K562 (cell line): Measurements from ENCODE around the gene POLD3. TPM values are rescaled to one million over a fixed set of nuclear protein-coding genes. Genes with fewer than 3 reads are reported as not detected.
A peak's percentile ranks its signal among the peaks of the same experiment; 100 is the strongest.

Source experiments
- ARID1B ChIP-seq: fragments of 450-650 bp; IDR thresholded peaks from 2 replicates; pipeline ENCODE4 v1.6.1; 2016; ENCODE audit warnings: antibody characterized with exemption, mild to moderate bottlenecking, inconsistent platforms
- ATF1 ChIP-seq, 2 experiments: fragments of 450-650 bp in 1 of 2; IDR thresholded peaks; 2 replicates each; pipeline ENCODE4 v1.6.1; 2016; ENCODE audit warnings: missing compliant biosample characterization in 1 of 2, missing genetic modification characterization in 1 of 2
- ATF3 ChIP-seq, 2 experiments: fragments of 450-650 bp in 1 of 2; sonication (generic) in 1 of 2; formaldehyde crosslinking in 1 of 2; IDR thresholded peaks in 1 of 2; conservative IDR thresholded peaks in 1 of 2; 2 replicates each; pipeline versions ENCODE4 v1.6.1 to v1.8.1; 2016 to 2023; ENCODE audit warnings: mild to moderate bottlenecking in 2 of 2, moderate library complexity in 2 of 2, inconsistent platforms in 1 of 2, missing genetic modification reagents in 1 of 2
- ATF7 ChIP-seq: fragments of 450-650 bp; IDR thresholded peaks from 2 replicates; pipeline ENCODE4 v1.7.1; 2014; ENCODE audit warnings: mild to moderate bottlenecking, moderate library complexity
- CBFA2T3 ChIP-seq: fragments of 450-650 bp; IDR thresholded peaks from 2 replicates; pipeline ENCODE4 v1.6.1; 2017
- CREB1 ChIP-seq, 2 experiments: sonication (generic) in 1 of 2; formaldehyde crosslinking in 1 of 2; IDR thresholded peaks; 2 replicates each; pipeline versions ENCODE4 v1.6.1 to v1.8.0; 2012 to 2022; ENCODE audit warnings: inconsistent platforms in 1 of 2, mild to moderate bottlenecking in 1 of 2, missing genetic modification reagents in 1 of 2, moderate library complexity in 1 of 2
- JUND ChIP-seq, 2 experiments: IDR thresholded peaks; 2 replicates in 1 of 2; 3 replicates in 1 of 2; pipeline ENCODE4 v1.6.1; 2011; ENCODE audit warnings: borderline replicate concordance in 2 of 2, low read depth in 2 of 2, low read length in 2 of 2, improper control_type of control experiment in 1 of 2, missing biosample characterization in 1 of 2, missing genetic modification characterization in 1 of 2, missing genetic modification reagents in 1 of 2
- MEIS2 ChIP-seq: fragments of 450-650 bp; IDR thresholded peaks from 2 replicates; pipeline ENCODE4 v1.6.1; 2014; ENCODE audit warnings: mild to moderate bottlenecking; ENCODE audit not compliant: partially characterized antibody
- ZC3H8 ChIP-seq: fragments of 450-650 bp; IDR thresholded peaks from 2 replicates; pipeline ENCODE4 v1.6.1; 2017
- polyA plus RNA-seq, 8 experiments: library from polyadenylated mRNA; depleted of rRNA in 4 of 8; stranded (reverse) in 5 of 8; unstranded in 3 of 8; fragments of >200 nt; fragmentation: Nextera tagmentation in 2 of 8; fragmentation: Illumina TruSeq in 1 of 8; extraction: Ambion mirVana in 2 of 8; extraction: Trizol in 1 of 8; gene quantifications; 2 replicates each; pipeline versions ENCODE4 v1.2.1 to v1.2.3, GENCODE V29; 2011 to 2014; ENCODE audit warnings: inconsistent platforms in 1 of 8, missing spikeins in 1 of 8
- total RNA-seq, 7 experiments: library from RNA; depleted of rRNA in 6 of 7; stranded (reverse); fragments of >200 nt in 6 of 7; fragmentation: Illumina TruSeq in 2 of 7; extraction: Trizol in 2 of 7; gene quantifications; 2 replicates each; pipeline versions ENCODE4 v1.2.1 to v1.2.3, GENCODE V29; 2011 to 2021; ENCODE audit warnings: low replicate concordance in 1 of 7
- TF ChIP-seq, protein P1 (sequence below): fragments of 250-450 bp; sonication (Bioruptor Pico); IDR thresholded peaks from 2 replicates; pipeline ENCODE4 v1.4.0; 2020; ENCODE audit warnings: mild to moderate bottlenecking, moderate library complexity

Gene POLD3
- total and polyA plus RNA-seq, 9 of the 15 experiments (the other 6 are each of a cell fraction or from before 2014, with no cell fraction given), result 10.6 to 40.1 (median 24.6) TPM

- peak; percentile 66 for TF ChIP-seq ATF3 (IDR thresholded peaks at IDR 0.05)
- no peak for TF ChIP-seq ATF3 (CRISPR knock-in tag; conservative IDR thresholded peaks at IDR 0.05)
- TF ChIP-seq, protein P1, sequence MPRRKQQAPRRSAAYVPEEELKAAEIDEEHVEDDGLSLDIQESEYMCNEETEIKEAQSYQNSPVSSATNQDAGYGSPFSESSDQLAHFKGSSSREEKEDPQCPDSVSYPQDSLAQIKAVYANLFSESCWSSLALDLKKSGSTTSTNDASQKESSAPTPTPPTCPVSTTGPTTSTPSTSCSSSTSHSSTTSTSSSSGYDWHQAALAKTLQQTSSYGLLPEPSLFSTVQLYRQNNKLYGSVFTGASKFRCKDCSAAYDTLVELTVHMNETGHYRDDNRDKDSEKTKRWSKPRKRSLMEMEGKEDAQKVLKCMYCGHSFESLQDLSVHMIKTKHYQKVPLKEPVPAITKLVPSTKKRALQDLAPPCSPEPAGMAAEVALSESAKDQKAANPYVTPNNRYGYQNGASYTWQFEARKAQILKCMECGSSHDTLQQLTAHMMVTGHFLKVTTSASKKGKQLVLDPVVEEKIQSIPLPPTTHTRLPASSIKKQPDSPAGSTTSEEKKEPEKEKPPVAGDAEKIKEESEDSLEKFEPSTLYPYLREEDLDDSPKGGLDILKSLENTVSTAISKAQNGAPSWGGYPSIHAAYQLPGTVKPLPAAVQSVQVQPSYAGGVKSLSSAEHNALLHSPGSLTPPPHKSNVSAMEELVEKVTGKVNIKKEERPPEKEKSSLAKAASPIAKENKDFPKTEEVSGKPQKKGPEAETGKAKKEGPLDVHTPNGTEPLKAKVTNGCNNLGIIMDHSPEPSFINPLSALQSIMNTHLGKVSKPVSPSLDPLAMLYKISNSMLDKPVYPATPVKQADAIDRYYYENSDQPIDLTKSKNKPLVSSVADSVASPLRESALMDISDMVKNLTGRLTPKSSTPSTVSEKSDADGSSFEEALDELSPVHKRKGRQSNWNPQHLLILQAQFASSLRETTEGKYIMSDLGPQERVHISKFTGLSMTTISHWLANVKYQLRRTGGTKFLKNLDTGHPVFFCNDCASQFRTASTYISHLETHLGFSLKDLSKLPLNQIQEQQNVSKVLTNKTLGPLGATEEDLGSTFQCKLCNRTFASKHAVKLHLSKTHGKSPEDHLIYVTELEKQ (CRISPR knock-in tag), result no peak
- TF ChIP-seq ATF1 (CRISPR knock-in tag; IDR thresholded peaks at IDR 0.05), result no peak
- TF ChIP-seq ATF1 (tag; IDR thresholded peaks at IDR 0.05), result peak; percentile 68
- TF ChIP-seq CBFA2T3, result peak; percentile 58
- peak; percentile 76 for TF ChIP-seq ATF7
- peak; percentile 54; the same call in 1 of the 2 replicates for TF ChIP-seq ARID1B
- TF ChIP-seq MEIS2, result peak; percentile 85
- no peak for TF ChIP-seq ZC3H8
- 0 out of 2 replicates have a peak, but pooled peaks have one; percentile 30 for TF ChIP-seq JUND (IDR thresholded peaks at IDR 0.05; ENCODE audit: borderline replicate concordance, low read depth, low read length)
- TF ChIP-seq JUND (tag; IDR thresholded peaks at IDR 0.05; ENCODE audit: borderline replicate concordance, low read depth, low read length), result 0 out of 3 replicates have a peak, but pooled peaks have one; percentile 24
- TF ChIP-seq CREB1 (IDR thresholded peaks at IDR 0.05), result no peak
- TF ChIP-seq CREB1 (CRISPR knock-in tag; IDR thresholded peaks at IDR 0.05), result peak; percentile 50; the same call in 1 of the 2 replicates
- TF ChIP-seq, all 486 proteins: peak for 13
These were observed 47.2 kb downstream of the POLD3 start (continued) for GRCh38 chr11:74639533-74639932.
